ENCODE data around the gene FRMPD1. TPM values are rescaled to one million over a fixed set of nuclear protein-coding genes. Genes with fewer than 3 reads are reported as not detected.

Gene FRMPD1
- total RNA-seq, 4 donors from 2014 or later: 0.34 to 0.50 (median 0.45) TPM; not detected in 1

GRCh38 chr9:37618817-37619216, 31.9 kb upstream of the FRMPD1 start:
- Histone ChIP-seq H3K4me3 (no peak overlapping the region), H3K27me3 (peaks cover 0 to 3% (median 0%) of the 10 kb centered on the region in 4 donors), H3K4me1 (no peaks in the 10 kb centered on the region), H3K27ac (replicated peaks in 1 of 4) (no peak overlapping the region), H3K9me3 (no peaks in the 10 kb centered on the region), H3K36me3 (no peaks in the 10 kb centered on the region)
- no peak for DNase-seq (ENCODE audit: extremely low spot score)
- no peak for TF ChIP-seq CTCF (IDR thresholded peaks at IDR 0.05)
- no peak for TF ChIP-seq POLR2AphosphoS5 (IDR thresholded peaks at IDR 0.05)
- no peak for TF ChIP-seq EP300 (IDR thresholded peaks at IDR 0.05)
- TF ChIP-seq POLR2A (IDR thresholded peaks at IDR 0.05; ENCODE audit: low read depth): no peak
- 92% methylated on average over 4 of the region's 4 CpGs for WGBS
- intact Hi-C loops (cut with DNase I): no loop called here

- intact Hi-C loops (cut with DNase I): loop anchor here (5.0 kb wide), 1 partner anchor 117 kb away; no protein-coding TSS in a partner anchor
- Histone ChIP-seq H3K9me3 (no peaks in the 10 kb centered on the region), H3K36me3 (no peaks in the 10 kb centered on the region), H3K4me3 (no peak overlapping the region), H3K27ac (replicated peaks in 1 of 4) (no peak overlapping the region), H3K27me3 (peaks cover 0 to 3% (median 0%) of the 10 kb centered on the region in 4 donors), H3K4me1 (no peaks in the 10 kb centered on the region)
- WGBS: 83% methylated on average over 3 of the region's 3 CpGs
- TF ChIP-seq POLR2A (IDR thresholded peaks at IDR 0.05; ENCODE audit: low read depth) (no peak), EP300 (IDR thresholded peaks at IDR 0.05) (no peak), POLR2AphosphoS5 (IDR thresholded peaks at IDR 0.05) (no peak), CTCF (IDR thresholded peaks at IDR 0.05) (no peak)
- DNase-seq (ENCODE audit: extremely low spot score): no peak
These were observed 30.9 kb upstream of the FRMPD1 start for GRCh38 chr9:37619806-37620205.

- intact Hi-C loops (cut with DNase I): loop anchor here (5.0 kb wide), 1 partner anchor 117 kb away; no protein-coding TSS in a partner anchor
- no peak overlapping the region for H3K27ac ChIP-seq (replicated peaks in 1 of 4)
- no peak overlapping the region for H3K4me3 ChIP-seq
- H3K9me3 ChIP-seq: no peaks in the 10 kb centered on the region
- no peaks in the 10 kb centered on the region for H3K36me3 ChIP-seq
- H3K4me1 ChIP-seq: no peaks in the 10 kb centered on the region
- DNase-seq (ENCODE audit: extremely low spot score): no peak
- peaks cover 0 to 3% (median 0%) of the 10 kb centered on the region in 4 donors for H3K27me3 ChIP-seq
- WGBS: 81% methylated on average over 1 of the region's 1 CpG
- TF ChIP-seq CTCF (IDR thresholded peaks at IDR 0.05) (no peak), POLR2A (IDR thresholded peaks at IDR 0.05; ENCODE audit: low read depth) (no peak), EP300 (IDR thresholded peaks at IDR 0.05) (no peak), POLR2AphosphoS5 (IDR thresholded peaks at IDR 0.05) (no peak)
These were observed 30.4 kb upstream of the FRMPD1 start for GRCh38 chr9:37620396-37620795.

GRCh38 chr9:37621273-37622121, 29.3 kb upstream of the FRMPD1 start:
- Histone ChIP-seq H3K27ac (replicated peaks in 1 of 4) (no peak overlapping the region), H3K27me3 (peaks cover 0 to 6% (median 0%) of the 10 kb centered on the region in 4 donors), H3K9me3 (no peaks in the 10 kb centered on the region), H3K4me3 (no peak overlapping the region), H3K4me1 (no peaks in the 10 kb centered on the region), H3K36me3 (no peaks in the 10 kb centered on the region)
- DNase-seq (ENCODE audit: extremely low spot score): no peak
- WGBS: 59% methylated on average over 9 of the region's 9 CpGs
- no peak for TF ChIP-seq POLR2AphosphoS5 (IDR thresholded peaks at IDR 0.05)
- TF ChIP-seq EP300 (IDR thresholded peaks at IDR 0.05): no peak
- no peak for TF ChIP-seq POLR2A (IDR thresholded peaks at IDR 0.05; ENCODE audit: low read depth)
- TF ChIP-seq CTCF (IDR thresholded peaks at IDR 0.05): no peak
- intact Hi-C loops (cut with DNase I): loop anchor here (5.0 kb wide), 1 partner anchor 116 kb away; no protein-coding TSS in a partner anchor
